Measurements from ENCODE around the gene NPPB.
"Not testable (repeated sequence)": the region's sequence is repeated elsewhere in the genome, so short reads cannot be mapped to it uniquely, and the experiment has no call there.

- TF ChIP-seq, protein P1, sequence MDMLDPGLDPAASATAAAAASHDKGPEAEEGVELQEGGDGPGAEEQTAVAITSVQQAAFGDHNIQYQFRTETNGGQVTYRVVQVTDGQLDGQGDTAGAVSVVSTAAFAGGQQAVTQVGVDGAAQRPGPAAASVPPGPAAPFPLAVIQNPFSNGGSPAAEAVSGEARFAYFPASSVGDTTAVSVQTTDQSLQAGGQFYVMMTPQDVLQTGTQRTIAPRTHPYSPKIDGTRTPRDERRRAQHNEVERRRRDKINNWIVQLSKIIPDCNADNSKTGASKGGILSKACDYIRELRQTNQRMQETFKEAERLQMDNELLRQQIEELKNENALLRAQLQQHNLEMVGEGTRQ (CRISPR knock-in tag; IDR thresholded peaks at IDR 0.05), result not testable (repeated sequence)
- TF ChIP-seq, protein P2, sequence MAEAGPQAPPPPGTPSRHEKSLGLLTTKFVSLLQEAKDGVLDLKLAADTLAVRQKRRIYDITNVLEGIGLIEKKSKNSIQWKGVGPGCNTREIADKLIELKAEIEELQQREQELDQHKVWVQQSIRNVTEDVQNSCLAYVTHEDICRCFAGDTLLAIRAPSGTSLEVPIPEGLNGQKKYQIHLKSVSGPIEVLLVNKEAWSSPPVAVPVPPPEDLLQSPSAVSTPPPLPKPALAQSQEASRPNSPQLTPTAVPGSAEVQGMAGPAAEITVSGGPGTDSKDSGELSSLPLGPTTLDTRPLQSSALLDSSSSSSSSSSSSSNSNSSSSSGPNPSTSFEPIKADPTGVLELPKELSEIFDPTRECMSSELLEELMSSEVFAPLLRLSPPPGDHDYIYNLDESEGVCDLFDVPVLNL (CRISPR knock-in tag; IDR thresholded peaks at IDR 0.05; ENCODE audit: borderline replicate concordance, low read depth), result not testable (repeated sequence)
- not testable (repeated sequence) for TF ChIP-seq JUN (CRISPR knock-in tag; IDR thresholded peaks at IDR 0.05); ESRRA (CRISPR knock-in tag; IDR thresholded peaks at IDR 0.05; ENCODE audit: borderline replicate concordance); NFYB (CRISPR knock-in tag; conservative IDR thresholded peaks at IDR 0.05; ENCODE audit: low read depth); FOXJ3 (CRISPR knock-in tag; IDR thresholded peaks at IDR 0.05; ENCODE audit: borderline replicate concordance); TEAD1 (CRISPR knock-in tag; IDR thresholded peaks at IDR 0.05); SMAD3 (CRISPR knock-in tag; IDR thresholded peaks at IDR 0.05; ENCODE audit: borderline replicate concordance); ZNF423 (CRISPR knock-in tag; IDR thresholded peaks at IDR 0.05); GABPB1 (CRISPR knock-in tag; IDR thresholded peaks at IDR 0.05); ATF1 (CRISPR knock-in tag; IDR thresholded peaks at IDR 0.05)
- TF ChIP-seq, protein P3, sequence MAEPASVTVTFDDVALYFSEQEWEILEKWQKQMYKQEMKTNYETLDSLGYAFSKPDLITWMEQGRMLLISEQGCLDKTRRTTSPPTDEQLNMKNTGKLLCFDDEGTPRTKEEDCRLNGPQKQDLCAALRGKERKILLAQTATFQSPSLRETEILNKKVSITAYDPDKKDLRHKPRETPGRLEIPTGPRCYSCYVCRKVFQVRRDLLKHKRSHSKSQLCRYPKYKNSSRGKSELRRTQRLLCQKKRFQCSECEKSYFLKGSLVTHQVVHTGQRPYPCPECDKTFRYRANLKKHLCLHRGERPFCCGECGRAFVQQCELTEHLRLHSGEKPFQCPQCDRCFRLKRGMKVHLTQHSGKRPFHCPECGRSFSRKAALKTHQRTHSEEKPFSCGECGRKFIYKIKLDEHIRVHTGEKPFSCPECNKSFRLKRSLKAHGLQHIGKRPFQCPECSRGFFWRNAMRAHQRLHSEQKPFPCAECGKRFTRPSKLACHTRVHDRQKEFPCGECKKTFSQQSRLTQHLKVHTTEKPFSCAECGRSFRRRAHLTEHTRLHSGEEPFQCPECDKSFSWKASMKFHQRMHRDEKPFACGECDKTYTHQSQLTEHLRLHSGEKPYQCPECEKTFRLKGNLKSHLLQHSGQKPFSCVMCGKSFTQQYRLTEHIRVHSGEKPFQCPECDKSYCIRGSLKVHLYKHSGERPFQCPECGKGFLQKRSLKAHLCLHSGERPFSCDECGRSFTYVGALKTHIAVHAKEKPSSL (CRISPR knock-in tag; conservative IDR thresholded peaks at IDR 0.05), result not testable (repeated sequence)
- TF ChIP-seq, protein P4, sequence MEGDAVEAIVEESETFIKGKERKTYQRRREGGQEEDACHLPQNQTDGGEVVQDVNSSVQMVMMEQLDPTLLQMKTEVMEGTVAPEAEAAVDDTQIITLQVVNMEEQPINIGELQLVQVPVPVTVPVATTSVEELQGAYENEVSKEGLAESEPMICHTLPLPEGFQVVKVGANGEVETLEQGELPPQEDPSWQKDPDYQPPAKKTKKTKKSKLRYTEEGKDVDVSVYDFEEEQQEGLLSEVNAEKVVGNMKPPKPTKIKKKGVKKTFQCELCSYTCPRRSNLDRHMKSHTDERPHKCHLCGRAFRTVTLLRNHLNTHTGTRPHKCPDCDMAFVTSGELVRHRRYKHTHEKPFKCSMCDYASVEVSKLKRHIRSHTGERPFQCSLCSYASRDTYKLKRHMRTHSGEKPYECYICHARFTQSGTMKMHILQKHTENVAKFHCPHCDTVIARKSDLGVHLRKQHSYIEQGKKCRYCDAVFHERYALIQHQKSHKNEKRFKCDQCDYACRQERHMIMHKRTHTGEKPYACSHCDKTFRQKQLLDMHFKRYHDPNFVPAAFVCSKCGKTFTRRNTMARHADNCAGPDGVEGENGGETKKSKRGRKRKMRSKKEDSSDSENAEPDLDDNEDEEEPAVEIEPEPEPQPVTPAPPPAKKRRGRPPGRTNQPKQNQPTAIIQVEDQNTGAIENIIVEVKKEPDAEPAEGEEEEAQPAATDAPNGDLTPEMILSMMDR (IDR thresholded peaks at IDR 0.05), result not testable (repeated sequence)
Observed at GRCh38 chr1:11894501-11894900, 35.8 kb upstream of the NPPB start.

All from WTC11 (cell line).